Stimulated activated CD8-positive, alpha-beta memory T cell treated with anti-CD3 and anti-CD28 coated beads, Interleukin-15, amount 100 ng/mL, for 48 hours (primary cell): ENCODE measurements around the gene HLA-DRA.
A peak's percentile ranks its signal among the peaks of the same experiment; 100 is the strongest.

Experiments used
- DNase-seq, 2 donors: peaks; one replicate each; pipeline ENCODE4 v3.0.0-alpha.2; 2020; ENCODE audit warnings: low read depth in 2 of 2

HLA-DRA gene

GRCh38 chr6:32439602-32440214, at the start of gene HLA-DRA:
Gene HLA-DRA, plus strand, starts transcription at chr6:32439887. Its CDS starts 64 bp downstream, at chr6:32439951.
- no peak for DNase-seq

- DNase-seq: no peak
Observed at GRCh38 chr6:32391505-32391904, 48.2 kb upstream of the HLA-DRA start.

- no peak for DNase-seq
Observed at GRCh38 chr6:32393665-32394420, 45.8 kb upstream of the HLA-DRA start.

- DNase-seq: no peak
Observed at GRCh38 chr6:32396028-32396427, 43.7 kb upstream of the HLA-DRA start.

- DNase-seq: no peak
Observed at GRCh38 chr6:32397252-32397920, 42.3 kb upstream of the HLA-DRA start.

GRCh38 chr6:32401284-32401963, 38.3 kb upstream of the HLA-DRA start:
- DNase-seq: no peak

GRCh38 chr6:32402812-32403211, 36.9 kb upstream of the HLA-DRA start:
- no peak for DNase-seq

- no peak for DNase-seq
Observed at GRCh38 chr6:32405656-32406055, 34.0 kb upstream of the HLA-DRA start.

- DNase-seq: no peak
Observed at GRCh38 chr6:32406197-32406596, 33.5 kb upstream of the HLA-DRA start.

- no peak for DNase-seq
Observed at GRCh38 chr6:32406857-32407256, 32.8 kb upstream of the HLA-DRA start, which contains the start of gene BTNL2. Gene BTNL2, minus strand, starts transcription at chr6:32407181. Its CDS starts 58 bp downstream, at chr6:32407123.

GRCh38 chr6:32410906-32411305, 28.8 kb upstream of the HLA-DRA start:
- no peak for DNase-seq

- no peak for DNase-seq
Observed at GRCh38 chr6:32411566-32412327, 27.9 kb upstream of the HLA-DRA start.

- DNase-seq: peak; percentile 60 to 63
Observed at GRCh38 chr6:32413427-32414047, 26.1 kb upstream of the HLA-DRA start.

- peak; percentile 35 to 54 for DNase-seq
Observed at GRCh38 chr6:32415521-32416019, 24.1 kb upstream of the HLA-DRA start.

- no peak for DNase-seq
Observed at GRCh38 chr6:32416036-32416435, 23.7 kb upstream of the HLA-DRA start.

GRCh38 chr6:32424589-32425300, 14.9 kb upstream of the HLA-DRA start:
- DNase-seq: no peak

- no peak for DNase-seq
Observed at GRCh38 chr6:32426338-32426737, 13.3 kb upstream of the HLA-DRA start.

GRCh38 chr6:32427218-32427617, 12.5 kb upstream of the HLA-DRA start:
- no peak for DNase-seq

GRCh38 chr6:32427934-32428474, 11.7 kb upstream of the HLA-DRA start:
- no peak for DNase-seq

GRCh38 chr6:32430179-32430578, 9.5 kb upstream of the HLA-DRA start:
- DNase-seq: no peak
